ENCODE results near the gene BEND2.

Gene BEND2

DNA sequence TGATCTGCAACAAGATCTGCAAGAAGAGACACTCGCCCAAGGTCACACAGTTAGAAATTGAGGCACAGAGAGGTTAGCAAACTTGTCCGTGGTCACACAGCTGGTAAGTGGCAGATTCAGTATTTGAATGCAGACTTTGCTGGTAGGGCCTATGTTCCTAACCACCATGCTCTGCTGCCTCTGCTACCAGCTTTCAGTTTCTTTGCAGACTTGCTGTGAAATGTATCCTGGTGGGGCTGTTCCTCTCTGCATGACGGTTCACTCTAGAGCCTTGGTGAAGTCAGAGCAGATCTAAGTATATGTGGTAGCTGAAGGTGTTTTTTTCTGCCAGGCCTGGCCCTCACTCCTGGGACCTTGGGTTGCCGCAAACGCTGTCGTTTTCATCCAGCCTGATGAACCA is 87.1 kb downstream of the BEND2 start:
- no peak for DNase-seq

GRCh38 chrX:18129690-18130089 is 91.0 kb downstream of the BEND2 start:
- no peak for DNase-seq

DNA sequence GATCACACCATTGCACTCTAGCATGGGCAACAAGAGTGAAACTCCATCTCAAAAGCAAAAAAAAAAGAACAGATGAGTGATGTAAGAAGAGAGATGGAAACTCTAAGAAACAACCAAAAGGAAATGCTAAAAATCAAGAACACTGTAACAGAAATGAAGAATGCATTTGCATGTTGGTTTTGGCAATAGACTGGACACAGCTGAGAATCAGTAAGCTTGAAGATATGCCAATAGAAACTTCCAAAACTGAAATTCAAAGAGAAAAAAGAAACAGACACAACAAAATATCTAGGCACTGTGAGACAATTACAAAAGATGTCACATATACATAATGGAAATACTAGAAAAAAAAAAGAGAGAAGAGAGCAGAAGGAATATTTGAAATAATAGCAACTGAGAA is 93.7 kb downstream of the BEND2 start:
- DNase-seq = no peak

- DNase-seq = no peak
Observed at GRCh38 chrX:18119856-18120255, 100.8 kb downstream of the BEND2 start.

Measured in activated CD8-positive, alpha-beta memory T cell treated with anti-CD3 and anti-CD28 coated beads for 24 hours (primary cell).